Right lobe of liver (tissue), 6 donors: Measurements from ENCODE around the gene TLX1. TPM values are rescaled to one million over a fixed set of nuclear protein-coding genes. Genes with fewer than 3 reads are reported as not detected.
"Not testable (repeated sequence)": the region's sequence is repeated elsewhere in the genome, so short reads cannot be mapped to it uniquely, and the experiment has no call there.

Source experiments
- ATAC-seq, 4 donors: fragments of 200-7000 bp; cut with Tn5 transposase; one replicate each; pipeline ENCODE4 v1.9.1; 2020; ENCODE audit warnings: mild to moderate bottlenecking in 4 of 4, moderate library complexity in 4 of 4
- DNase-seq, 3 donors: peaks; one replicate each; pipeline ENCODE4 v3.0.0-alpha.2; 2020
- H3K27ac ChIP-seq, 3 donors: fragments of 200-600 bp; one replicate each; pipeline ENCODE4 v1.8.0; 2022
- H3K27me3 ChIP-seq, 2 donors: fragments of 200-600 bp; one replicate each; pipeline ENCODE4 v1.8.0; 2022
- H3K36me3 ChIP-seq, 4 donors: fragments of 200-600 bp; sonication (generic) in 1 of 4; one replicate each; pipeline versions ENCODE4 v1.5.1 to v1.8.0; 2017 to 2022; ENCODE audit warnings: control low read depth in 1 of 4
- H3K4me1 ChIP-seq, 4 donors: fragments of 200-600 bp; sonication (generic) in 1 of 4; one replicate each; pipeline versions ENCODE4 v1.5.1 to v1.8.0; 2017 to 2022; ENCODE audit warnings: control low read depth in 1 of 4
- H3K4me3 ChIP-seq, 3 donors: fragments of 200-600 bp; one replicate each; pipeline ENCODE4 v1.8.0; 2022
- H3K9me3 ChIP-seq, 4 donors: fragments of 200-600 bp; sonication (generic) in 1 of 4; one replicate each; pipeline versions ENCODE4 v1.5.1 to v1.8.0; 2017 to 2022; ENCODE audit warnings: control low read depth in 1 of 4
- CTCF ChIP-seq, 4 donors: fragments of 200-600 bp in 3 of 4; fragments of 450-650 bp in 1 of 4; IDR thresholded peaks; one replicate each; pipeline versions ENCODE4 v1.5.1 to v1.8.0; 2016 to 2022; ENCODE audit warnings: antibody characterized with exemption in 4 of 4, mild to moderate bottlenecking in 2 of 4
- POLR2A ChIP-seq: fragments of 450-650 bp; IDR thresholded peaks from one replicate; pipeline ENCODE4 v1.6.1; 2017; ENCODE audit warnings: antibody characterized with exemption, mild to moderate bottlenecking
- WGBS: methylation state at CpG from one replicate; pipeline ENCODE4 v1.1.6; 2018; ENCODE audit warnings: low coverage, low lambda C conversion rate; ENCODE audit not compliant: insufficient coverage; ENCODE audit errors: missing lambda C conversion rate; 5-methylcytosine and 5-hydroxymethylcytosine counted together
- intact Hi-C, 2 donors: fragments of 100-400 bp; cut with DNase I; formaldehyde crosslinking; loops; one replicate each; pipeline versions ENCODE4 v1.11.2 to v1.14.1; 2022
- total RNA-seq, 6 experiments: library from RNA; depleted of rRNA in 2 of 6; stranded (reverse); fragments of >200 nt in 2 of 6; fragmentation: NEBNext Ultra II Directional in 3 of 6; extraction: Animal tissue kit (Norgen Biotek cat#: 25700) in 3 of 6; gene quantifications; one replicate each; pipeline versions ENCODE4 v1.1.0 to v1.2.4, GENCODE V29; 2016 to 2023
- donor health status: DM: no; HTN: yes; CAD: no.
- donor health status: DM: no; HTN: no; CAD: no.
- donor health status: DM: no; HTN: no; CAD: no.
- donor health status: DM: no; HTN: yes; CAD: no.
- donor health status: DM: no; HTN: yes; CAD: no.

TLX1 gene
- total RNA-seq, 6 experiments from 2014 or later: 0.12 to 0.60 (median 0.27) TPM

- H3K36me3 ChIP-seq: no peaks in the 10 kb centered on the region
- H3K4me1 ChIP-seq: no peaks in the 10 kb centered on the region
- H3K27me3 ChIP-seq: peaks cover 0 to 9% of the 10 kb centered on the region in 2 donors
- intact Hi-C loops: no loop called here
- H3K4me3 ChIP-seq: no peak overlapping the region
- H3K27ac ChIP-seq: no peak overlapping the region
- ATAC-seq: no peak
- H3K9me3 ChIP-seq: no peaks in the 10 kb centered on the region
- 64% methylated on average over 1 of the region's 3 CpGs for WGBS
- TF ChIP-seq POLR2A (no peak), CTCF (IDR thresholded peaks at IDR 0.05) (no peak)
- DNase-seq: no peak
These were observed 21.2 kb downstream of the TLX1 start for GRCh38 chr10:101152316-101152715.

GRCh38 chr10:101154506-101154905 lies 23.4 kb downstream of the TLX1 start:
- H3K4me3 ChIP-seq, intact Hi-C loops, H3K27ac ChIP-seq, DNase-seq, H3K27me3 ChIP-seq, ATAC-seq, H3K9me3 ChIP-seq, H3K4me1 ChIP-seq, H3K36me3 ChIP-seq: not testable (repeated sequence)
- 100% methylated on average over 3 of the region's 5 CpGs for WGBS

GRCh38 chr10:101155896-101156295 lies 24.8 kb downstream of the TLX1 start:
- Histone ChIP-seq H3K27me3 (no peaks in the 10 kb centered on the region), H3K9me3 (no peaks in the 10 kb centered on the region), H3K36me3 (no peaks in the 10 kb centered on the region), H3K4me3 (no peak overlapping the region), H3K27ac (no peak overlapping the region), H3K4me1 (no peaks in the 10 kb centered on the region)
- DNase-seq (peak in 1 of 3 donors; percentile 20), ATAC-seq (no peak)
- WGBS: 15% methylated on average over 3 of the region's 3 CpGs
- TF ChIP-seq CTCF (IDR thresholded peaks at IDR 0.05) (no peak), POLR2A (no peak)
- intact Hi-C loops: no loop called here

GRCh38 chr10:101157756-101158458 lies 26.8 kb downstream of the TLX1 start:
- Histone ChIP-seq H3K27me3 (no peaks in the 10 kb centered on the region), H3K4me3 (no peak overlapping the region), H3K4me1 (no peaks in the 10 kb centered on the region), H3K36me3 (no peaks in the 10 kb centered on the region), H3K27ac (no peak overlapping the region), H3K9me3 (no peaks in the 10 kb centered on the region)
- DNase-seq (peak in 1 of 3 donors; percentile 19), ATAC-seq (no peak)
- intact Hi-C loops: no loop called here
- WGBS: 28% methylated on average over 5 of the region's 6 CpGs
- TF ChIP-seq POLR2A (no peak), CTCF (IDR thresholded peaks at IDR 0.05) (no peak)

GRCh38 chr10:101158459-101159058 lies 27.5 kb downstream of the TLX1 start:
- Histone ChIP-seq H3K27ac (no peak overlapping the region), H3K27me3 (no peaks in the 10 kb centered on the region), H3K9me3 (no peaks in the 10 kb centered on the region), H3K4me3 (no peak overlapping the region), H3K36me3 (no peaks in the 10 kb centered on the region), H3K4me1 (no peaks in the 10 kb centered on the region)
- intact Hi-C loops: no loop called here
- 37% methylated on average over 3 of the region's 4 CpGs for WGBS
- DNase-seq (peak in 1 of 3 donors; percentile 20), ATAC-seq (no peak)
- TF ChIP-seq CTCF (IDR thresholded peaks at IDR 0.05) (no peak), POLR2A (no peak)
